ENCODE results near the gene MAMSTR. TPM values are rescaled to one million over a fixed set of nuclear protein-coding genes. Genes with fewer than 3 reads are reported as not detected.
"Not testable (repeated sequence)": the region's sequence is repeated elsewhere in the genome, so short reads cannot be mapped to it uniquely, and the experiment has no call there.

The MAMSTR gene
- total RNA-seq (2014; rRNA removed; shearing (Covaris generic)) (0.22 TPM in 1 of 2 replicates, not detected in the other), polyA plus RNA-seq (2016; fragmentation: Nextera tagmentation; extraction: Ambion mirVana) (2.7 and 3.1 TPM in 2 replicates)

- 66 to 68% methylated on average over 19 to 33 of the region's 33 CpGs for WGBS, 2 experiments (ENCODE audit: low coverage in 1 of 2, low lambda C conversion rate in 2 of 2, missing lambda C conversion rate in 2 of 2)
Observed at GRCh38 chr19:48719263-48720171, at the start of gene MAMSTR. Gene MAMSTR (minus strand): TSS chr19:48719725. CDS start chr19:48719031, 694 bp downstream.

GRCh38 chr19:48768994-48769713 is 49.6 kb upstream of the MAMSTR start:
- no peak overlapping the region for H3K27ac ChIP-seq
- no peaks in the 10 kb centered on the region for H4K20me1 ChIP-seq (ENCODE audit: insufficient read depth)
- TF ChIP-seq EZH2phosphoT487 (IDR thresholded peaks at IDR 0.05; ENCODE audit: insufficient read depth, low read depth) (no peak), EZH2 (IDR thresholded peaks at IDR 0.05; ENCODE audit: insufficient read depth, poor library complexity, severe bottlenecking) (no peak)
- WGBS, 2 experiments (ENCODE audit: low coverage in 1 of 2, low lambda C conversion rate in 2 of 2, missing lambda C conversion rate in 2 of 2), result 70 to 71% methylated on average over 11 of the region's 11 CpGs
- H3K27me3 ChIP-seq (replicated peaks; ENCODE audit: insufficient read depth), result no peaks in the 10 kb centered on the region; the same call in none of the 2 replicates
- no peaks in the 10 kb centered on the region for H3K4me1 ChIP-seq (ENCODE audit: insufficient read depth)
- no peak overlapping the region for H3K9ac ChIP-seq
- DNase-seq, result no peak
- H3K79me2 ChIP-seq (ENCODE audit: insufficient read depth), result no peaks in the 10 kb centered on the region
- no peaks in the 10 kb centered on the region for H3K9me3 ChIP-seq (ENCODE audit: low read depth)
- H3K4me2 ChIP-seq (ENCODE audit: unreplicated experiment), result no peak overlapping the region
- no peaks in the 10 kb centered on the region for H3K36me3 ChIP-seq (ENCODE audit: low read depth)
- H2AFZ ChIP-seq, result no peak overlapping the region
- no peak overlapping the region for H3K4me3 ChIP-seq
- H3F3A ChIP-seq (ENCODE audit: insufficient read depth), result no peaks in the 10 kb centered on the region
- in situ Hi-C loops (cut with MboI), result no loop called here
- no peaks in the 10 kb centered on the region for H3K9me2 ChIP-seq (ENCODE audit: insufficient read depth)

More at GRCh38 chr19:48719263-48720171, at the start of gene MAMSTR:
- 0 out of 2 replicates have a peak, but pooled peaks cover 8% of the 10 kb centered on the region for H3K79me2 ChIP-seq (ENCODE audit: insufficient read depth)
- no peaks in the 10 kb centered on the region for H4K20me1 ChIP-seq (ENCODE audit: insufficient read depth)
- H3K27ac ChIP-seq, result peak within 1 kb of the TSS; percentile 82; the same call in 1 of the 2 replicates
- H3K27me3 ChIP-seq (replicated peaks; ENCODE audit: insufficient read depth), result no peaks in the 10 kb centered on the region
- in situ Hi-C loops (cut with MboI), result no loop called here
- peak within 1 kb of the TSS; percentile 74 for H3K4me2 ChIP-seq (ENCODE audit: unreplicated experiment)
- no peak for DNase-seq
- no peaks in the 10 kb centered on the region for H3K9me2 ChIP-seq (ENCODE audit: insufficient read depth)
- H3K36me3 ChIP-seq (ENCODE audit: low read depth), result no peaks in the 10 kb centered on the region
- H2AFZ ChIP-seq, result peak within 1 kb of the TSS; percentile 94
- peaks cover 20% of the 10 kb centered on the region for H3K4me1 ChIP-seq (ENCODE audit: insufficient read depth)
- H3K4me3 ChIP-seq, result peak within 1 kb of the TSS; percentile 86
- no peak for TF ChIP-seq EZH2phosphoT487 (IDR thresholded peaks at IDR 0.05; ENCODE audit: insufficient read depth, low read depth)
- no peak for TF ChIP-seq EZH2 (IDR thresholded peaks at IDR 0.05; ENCODE audit: insufficient read depth, poor library complexity, severe bottlenecking)
- no peaks in the 10 kb centered on the region for H3K9me3 ChIP-seq (ENCODE audit: low read depth)
- peak within 1 kb of the TSS; percentile 83 for H3K9ac ChIP-seq
- peaks cover 7% of the 10 kb centered on the region; the same call in 1 of the 2 replicates for H3F3A ChIP-seq (ENCODE audit: insufficient read depth)

- H3K27ac ChIP-seq; H4K20me1 ChIP-seq (ENCODE audit: insufficient read depth); H3K9ac ChIP-seq; DNase-seq; H3K9me3 ChIP-seq (ENCODE audit: low read depth); in situ Hi-C loops (cut with MboI); H3K4me3 ChIP-seq; H3K79me2 ChIP-seq (ENCODE audit: insufficient read depth); H3K27me3 ChIP-seq (replicated peaks; ENCODE audit: insufficient read depth); H3K9me2 ChIP-seq (ENCODE audit: insufficient read depth); H3K36me3 ChIP-seq (ENCODE audit: low read depth); H2AFZ ChIP-seq; H3K4me2 ChIP-seq (ENCODE audit: unreplicated experiment); H3K4me1 ChIP-seq (ENCODE audit: insufficient read depth); H3F3A ChIP-seq (ENCODE audit: insufficient read depth): not testable (repeated sequence)
- 25 to 32% methylated on average over 6 of the region's 6 CpGs for WGBS, 2 experiments (ENCODE audit: low coverage in 1 of 2, low lambda C conversion rate in 2 of 2, missing lambda C conversion rate in 2 of 2)
Observed at GRCh38 chr19:48768171-48768753, 48.7 kb upstream of the MAMSTR start.

GRCh38 chr19:48765816-48766215 is 46.3 kb upstream of the MAMSTR start:
- H4K20me1 ChIP-seq (ENCODE audit: insufficient read depth); H3K4me1 ChIP-seq (ENCODE audit: insufficient read depth); H3K36me3 ChIP-seq (ENCODE audit: low read depth); H3K9ac ChIP-seq; H3K27me3 ChIP-seq (replicated peaks; ENCODE audit: insufficient read depth); H3K4me2 ChIP-seq (ENCODE audit: unreplicated experiment); H3K27ac ChIP-seq; H3K9me2 ChIP-seq (ENCODE audit: insufficient read depth); in situ Hi-C loops (cut with MboI); H3F3A ChIP-seq (ENCODE audit: insufficient read depth); H2AFZ ChIP-seq; DNase-seq; H3K79me2 ChIP-seq (ENCODE audit: insufficient read depth); H3K4me3 ChIP-seq; H3K9me3 ChIP-seq (ENCODE audit: low read depth): not testable (repeated sequence)
- WGBS, 2 experiments (ENCODE audit: low coverage in 1 of 2, low lambda C conversion rate in 2 of 2, missing lambda C conversion rate in 2 of 2), result 30 to 35% methylated on average over 5 of the region's 5 CpGs

All from GM23248 (cell line).